K562 (cell line): ENCODE measurements around the gene RABGAP1L. TPM values are rescaled to one million over a fixed set of nuclear protein-coding genes. Genes with fewer than 3 reads are reported as not detected.

Source experiments
- ATF2 ChIP-seq: sonication (generic); formaldehyde crosslinking; IDR thresholded peaks from 2 replicates; pipeline ENCODE4 v1.8.1; 2022; ENCODE audit warnings: missing genetic modification reagents
- CBFA2T3 ChIP-seq: fragments of 450-650 bp; IDR thresholded peaks from 2 replicates; pipeline ENCODE4 v1.6.1; 2017
- CHD1 ChIP-seq: fragments of 200-600 bp; sonication (generic); IDR thresholded peaks from one replicate; pipeline ENCODE4 v1.6.1; 2012; ENCODE audit warnings: mild to moderate bottlenecking, moderate library complexity, low read length, inconsistent platforms
- CSDE1 ChIP-seq, 2 experiments: fragments of 450-650 bp; IDR thresholded peaks; 2 replicates each; pipeline ENCODE4 v1.6.1; 2016; ENCODE audit warnings: mild to moderate bottlenecking in 1 of 2
- DNMT1 ChIP-seq: fragments of 450-650 bp; IDR thresholded peaks from 2 replicates; pipeline ENCODE4 v1.6.1; 2016; ENCODE audit warnings: antibody characterized with exemption, mild to moderate bottlenecking
- ESRRA ChIP-seq: fragments of 450-650 bp; IDR thresholded peaks from 2 replicates; pipeline ENCODE4 v1.6.1; 2014; ENCODE audit warnings: low read depth, mild to moderate bottlenecking, moderate library complexity, borderline replicate concordance
- ESRRB ChIP-seq: fragments of 250-450 bp; sonication (Bioruptor Pico); IDR thresholded peaks from 2 replicates; pipeline ENCODE4 v1.5.0; 2020; ENCODE audit warnings: mild to moderate bottlenecking, moderate library complexity, borderline replicate concordance
- KLF13 ChIP-seq: fragments of 450-650 bp; IDR thresholded peaks from 2 replicates; pipeline ENCODE4 v1.6.1; 2016; ENCODE audit warnings: missing genetic modification characterization, low read depth, mild to moderate bottlenecking, missing compliant biosample characterization, moderate library complexity, borderline replicate concordance
- MCM2 ChIP-seq: fragments of 450-650 bp; IDR thresholded peaks from 2 replicates; pipeline ENCODE4 v1.6.1; 2017; ENCODE audit warnings: low read depth, mild to moderate bottlenecking
- NCOA2 ChIP-seq, 2 experiments: fragments of 450-650 bp; IDR thresholded peaks; 2 replicates each; pipeline ENCODE4 v1.6.1; 2018; ENCODE audit warnings: mild to moderate bottlenecking in 2 of 2, moderate library complexity in 1 of 2; ENCODE audit not compliant: partially characterized antibody in 2 of 2
- POLR2AphosphoS5 ChIP-seq: IDR thresholded peaks from 2 replicates; pipeline ENCODE4 v1.6.1; 2011; ENCODE audit warnings: mild to moderate bottlenecking, low read depth, low read length, moderate library complexity; ENCODE audit not compliant: control insufficient read depth, insufficient read depth
- SIX5 ChIP-seq, 2 experiments: IDR thresholded peaks; 2 replicates each; pipeline ENCODE4 v1.6.1; 2011; ENCODE audit warnings: low read length in 2 of 2, borderline replicate concordance in 1 of 2, low read depth in 1 of 2, mild to moderate bottlenecking in 1 of 2, moderate library complexity in 1 of 2; ENCODE audit not compliant: insufficient read depth in 1 of 2
- SMAD1 ChIP-seq: fragments of 150-350 bp; IDR thresholded peaks from 2 replicates; pipeline ENCODE4 v1.6.1; 2014; ENCODE audit warnings: low read length, low read depth; ENCODE audit not compliant: partially characterized antibody
- SOX6 ChIP-seq: fragments of 450-650 bp; IDR thresholded peaks from 2 replicates; pipeline ENCODE4 v1.6.1; 2014; ENCODE audit warnings: mild to moderate bottlenecking
- SREBF1 ChIP-seq: fragments of 150-350 bp; IDR thresholded peaks from 2 replicates; pipeline ENCODE4 v1.6.1; 2014; ENCODE audit warnings: antibody characterized with exemption, low read depth, low read length, borderline replicate concordance
- TCFL5 ChIP-seq: fragments of 250-450 bp; sonication (Bioruptor Pico); conservative IDR thresholded peaks from 2 replicates; pipeline ENCODE4 v1.6.1; 2021; ENCODE audit warnings: mild to moderate bottlenecking, moderate library complexity, matching md5 sums
- ZBTB8A ChIP-seq: fragments of 450-650 bp; IDR thresholded peaks from 2 replicates; pipeline ENCODE4 v1.6.1; 2018; ENCODE audit warnings: mild to moderate bottlenecking, moderate library complexity; ENCODE audit not compliant: partially characterized antibody
- ZEB2 ChIP-seq: fragments of 450-650 bp; IDR thresholded peaks from 2 replicates; pipeline ENCODE4 v1.6.1; 2016
- ZNF217 ChIP-seq: sonication (generic); formaldehyde crosslinking; IDR thresholded peaks from 2 replicates; pipeline ENCODE4 v1.8.0; 2022; ENCODE audit warnings: mild to moderate bottlenecking, missing genetic modification reagents
- ZNF586 ChIP-seq: fragments of 450-650 bp; formaldehyde crosslinking; conservative IDR thresholded peaks from 2 replicates; pipeline ENCODE4 v1.4.0; 2020; ENCODE audit warnings: mild to moderate bottlenecking, moderate library complexity
- polyA plus RNA-seq, 8 experiments: library from polyadenylated mRNA; depleted of rRNA in 4 of 8; stranded (reverse) in 5 of 8; unstranded in 3 of 8; fragments of >200 nt; fragmentation: Nextera tagmentation in 2 of 8; fragmentation: Illumina TruSeq in 1 of 8; extraction: Ambion mirVana in 2 of 8; extraction: Trizol in 1 of 8; gene quantifications; 2 replicates each; pipeline versions ENCODE4 v1.2.1 to v1.2.3, GENCODE V29; 2011 to 2014; ENCODE audit warnings: inconsistent platforms in 1 of 8, missing spikeins in 1 of 8
- total RNA-seq, 7 experiments: library from RNA; depleted of rRNA in 6 of 7; stranded (reverse); fragments of >200 nt in 6 of 7; fragmentation: Illumina TruSeq in 2 of 7; extraction: Trizol in 2 of 7; gene quantifications; 2 replicates each; pipeline versions ENCODE4 v1.2.1 to v1.2.3, GENCODE V29; 2011 to 2021; ENCODE audit warnings: low replicate concordance in 1 of 7
- TF ChIP-seq, protein P1 (sequence below): IDR thresholded peaks from 2 replicates; pipeline ENCODE4 v1.6.1; 2014; ENCODE audit warnings: antibody characterized with exemption
- TF ChIP-seq, protein P2 (sequence below): fragments of 250-450 bp; sonication (Bioruptor Pico); IDR thresholded peaks from 2 replicates; pipeline ENCODE4 v1.4.0; 2020
- TF ChIP-seq, protein P3 (sequence below): fragments of 250-450 bp; sonication (Bioruptor Pico); IDR thresholded peaks from 2 replicates; pipeline ENCODE4 v1.9.0; 2021; ENCODE audit warnings: mild to moderate bottlenecking
- TF ChIP-seq, protein P4 (sequence below): fragments of 250-450 bp; sonication (Bioruptor Pico); IDR thresholded peaks from 2 replicates; pipeline ENCODE4 v1.5.0; 2020; ENCODE audit warnings: mild to moderate bottlenecking, borderline replicate concordance

RABGAP1L gene
- total and polyA plus RNA-seq, 9 of the 15 experiments (the other 6 are each of a cell fraction or from before 2014, with no cell fraction given): 16.5 to 44.9 (median 26.7) TPM

DNA sequence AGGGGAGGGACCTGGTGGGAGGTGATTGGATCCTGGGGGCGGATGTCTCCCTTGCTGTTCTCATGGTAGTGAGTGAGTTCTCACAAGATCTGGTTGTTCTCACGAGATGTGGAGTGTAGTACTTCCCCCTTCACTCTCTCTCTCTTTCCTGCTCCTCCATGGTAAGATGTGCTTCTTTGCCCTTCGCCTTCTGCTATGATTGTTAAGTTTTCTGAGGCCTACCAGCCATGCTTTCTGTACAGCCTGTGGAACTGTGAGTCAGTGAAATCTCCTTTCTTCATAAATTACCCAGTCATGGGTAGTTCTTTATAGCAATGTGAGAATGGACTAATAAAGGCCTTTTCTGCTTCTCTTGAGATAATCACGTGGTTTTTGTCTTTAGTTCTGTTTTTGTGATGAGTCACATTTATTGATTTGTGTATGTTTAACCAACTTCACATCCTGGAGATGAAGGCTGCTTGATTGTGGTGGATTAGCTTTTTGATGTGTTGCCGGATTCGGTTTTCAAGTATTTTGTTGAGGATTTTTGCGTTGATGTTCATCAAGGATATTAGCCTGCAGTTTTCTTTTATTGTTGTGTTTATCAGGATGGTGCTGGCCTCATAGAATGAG is 45.5 kb downstream of the RABGAP1L start (continued):
- TF ChIP-seq ATF2 (CRISPR knock-in tag) (no peak), SIX5 (IDR thresholded peaks at IDR 0.05; ENCODE audit: borderline replicate concordance in 1 of 2, insufficient read depth in 1 of 2, low read depth in 1 of 2, low read length in 2 of 2) (no peak), ZNF217 (CRISPR knock-in tag) (no peak), POLR2AphosphoS5 (peak; percentile 71), CSDE1 (IDR thresholded peaks at IDR 0.05) (no peak), MCM2 (no peak), CHD1 (no peak), SOX6 (peak; percentile 65), DNMT1 (no peak), CBFA2T3 (no peak), TCFL5 (CRISPR knock-in tag) (no peak), KLF13 (tag) (no peak), ESRRA (no peak), ESRRB (CRISPR knock-in tag) (no peak), ZNF586 (CRISPR knock-in tag) (no peak), NCOA2 (IDR thresholded peaks at IDR 0.05; ENCODE audit: partially characterized antibody in 2 of 2) (no peak), ZBTB8A (no peak), SMAD1 (no peak), SREBF1 (no peak), ZEB2 (no peak)
- TF ChIP-seq, protein P1, sequence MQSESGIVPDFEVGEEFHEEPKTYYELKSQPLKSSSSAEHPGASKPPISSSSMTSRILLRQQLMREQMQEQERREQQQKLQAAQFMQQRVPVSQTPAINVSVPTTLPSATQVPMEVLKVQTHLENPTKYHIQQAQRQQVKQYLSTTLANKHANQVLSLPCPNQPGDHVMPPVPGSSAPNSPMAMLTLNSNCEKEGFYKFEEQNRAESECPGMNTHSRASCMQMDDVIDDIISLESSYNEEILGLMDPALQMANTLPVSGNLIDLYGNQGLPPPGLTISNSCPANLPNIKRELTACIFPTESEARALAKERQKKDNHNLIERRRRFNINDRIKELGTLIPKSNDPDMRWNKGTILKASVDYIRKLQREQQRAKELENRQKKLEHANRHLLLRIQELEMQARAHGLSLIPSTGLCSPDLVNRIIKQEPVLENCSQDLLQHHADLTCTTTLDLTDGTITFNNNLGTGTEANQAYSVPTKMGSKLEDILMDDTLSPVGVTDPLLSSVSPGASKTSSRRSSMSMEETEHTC: no peak
- TF ChIP-seq, protein P2, sequence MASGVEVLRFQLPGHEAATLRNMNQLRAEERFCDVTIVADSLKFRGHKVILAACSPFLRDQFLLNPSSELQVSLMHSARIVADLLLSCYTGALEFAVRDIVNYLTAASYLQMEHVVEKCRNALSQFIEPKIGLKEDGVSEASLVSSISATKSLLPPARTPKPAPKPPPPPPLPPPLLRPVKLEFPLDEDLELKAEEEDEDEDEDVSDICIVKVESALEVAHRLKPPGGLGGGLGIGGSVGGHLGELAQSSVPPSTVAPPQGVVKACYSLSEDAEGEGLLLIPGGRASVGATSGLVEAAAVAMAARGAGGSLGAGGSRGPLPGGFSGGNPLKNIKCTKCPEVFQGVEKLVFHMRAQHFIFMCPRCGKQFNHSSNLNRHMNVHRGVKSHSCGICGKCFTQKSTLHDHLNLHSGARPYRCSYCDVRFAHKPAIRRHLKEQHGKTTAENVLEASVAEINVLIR (CRISPR knock-in tag): no peak
- TF ChIP-seq, protein P3, sequence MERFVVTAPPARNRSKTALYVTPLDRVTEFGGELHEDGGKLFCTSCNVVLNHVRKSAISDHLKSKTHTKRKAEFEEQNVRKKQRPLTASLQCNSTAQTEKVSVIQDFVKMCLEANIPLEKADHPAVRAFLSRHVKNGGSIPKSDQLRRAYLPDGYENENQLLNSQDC (CRISPR knock-in tag): no peak
- TF ChIP-seq, protein P4, sequence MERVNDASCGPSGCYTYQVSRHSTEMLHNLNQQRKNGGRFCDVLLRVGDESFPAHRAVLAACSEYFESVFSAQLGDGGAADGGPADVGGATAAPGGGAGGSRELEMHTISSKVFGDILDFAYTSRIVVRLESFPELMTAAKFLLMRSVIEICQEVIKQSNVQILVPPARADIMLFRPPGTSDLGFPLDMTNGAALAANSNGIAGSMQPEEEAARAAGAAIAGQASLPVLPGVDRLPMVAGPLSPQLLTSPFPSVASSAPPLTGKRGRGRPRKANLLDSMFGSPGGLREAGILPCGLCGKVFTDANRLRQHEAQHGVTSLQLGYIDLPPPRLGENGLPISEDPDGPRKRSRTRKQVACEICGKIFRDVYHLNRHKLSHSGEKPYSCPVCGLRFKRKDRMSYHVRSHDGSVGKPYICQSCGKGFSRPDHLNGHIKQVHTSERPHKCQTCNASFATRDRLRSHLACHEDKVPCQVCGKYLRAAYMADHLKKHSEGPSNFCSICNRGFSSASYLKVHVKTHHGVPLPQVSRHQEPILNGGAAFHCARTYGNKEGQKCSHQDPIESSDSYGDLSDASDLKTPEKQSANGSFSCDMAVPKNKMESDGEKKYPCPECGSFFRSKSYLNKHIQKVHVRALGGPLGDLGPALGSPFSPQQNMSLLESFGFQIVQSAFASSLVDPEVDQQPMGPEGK: no peak
